GOT3 (cell line): ENCODE measurements around the gene MEN1.
"Not testable (repeated sequence)": the region's sequence is repeated elsewhere in the genome, so short reads cannot be mapped to it uniquely, and the experiment has no call there.

Experiments used
- DNase-seq: peaks from one replicate; lab custom pipeline; 2025; ENCODE audit warnings: mixed read lengths; lab: John Stamatoyannopoulos, UW

The MEN1 gene

DNA sequence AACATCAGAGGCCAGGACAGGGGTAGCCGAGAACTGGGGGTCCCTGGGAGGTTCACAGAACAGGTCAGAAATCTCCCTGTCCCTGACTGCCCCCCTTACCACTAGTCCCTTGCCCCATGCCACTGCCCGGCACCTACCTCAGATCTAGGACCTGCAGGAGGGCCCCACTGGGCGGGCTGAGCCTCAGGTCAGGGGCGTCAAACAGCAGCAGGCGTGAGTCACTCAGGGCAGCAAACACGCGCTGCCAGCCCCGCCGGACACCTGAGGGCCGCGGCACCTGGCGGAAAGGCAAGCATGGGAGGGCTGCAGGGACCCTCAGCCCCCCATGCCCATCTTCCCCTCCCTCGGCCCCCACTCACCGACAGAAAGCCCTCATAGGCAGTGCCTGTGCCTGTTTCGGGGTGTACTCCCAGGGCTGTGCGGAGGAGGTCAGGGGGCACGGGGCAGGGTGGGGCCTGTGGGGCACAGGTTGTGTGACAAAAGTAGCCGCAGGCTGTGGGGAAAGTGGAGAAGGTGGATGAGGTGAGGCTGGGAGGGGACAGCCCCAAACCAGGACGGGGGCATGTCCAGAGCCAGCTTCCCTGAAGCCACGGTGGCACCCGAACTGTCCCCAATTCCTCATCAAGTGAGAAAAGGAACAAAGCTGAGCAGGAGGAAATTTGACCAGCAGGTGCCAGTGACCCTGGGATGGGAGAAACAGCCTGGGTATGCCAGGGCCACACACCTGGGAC is 22.3 kb upstream of the MEN1 start:
- no peak for DNase-seq

DNA sequence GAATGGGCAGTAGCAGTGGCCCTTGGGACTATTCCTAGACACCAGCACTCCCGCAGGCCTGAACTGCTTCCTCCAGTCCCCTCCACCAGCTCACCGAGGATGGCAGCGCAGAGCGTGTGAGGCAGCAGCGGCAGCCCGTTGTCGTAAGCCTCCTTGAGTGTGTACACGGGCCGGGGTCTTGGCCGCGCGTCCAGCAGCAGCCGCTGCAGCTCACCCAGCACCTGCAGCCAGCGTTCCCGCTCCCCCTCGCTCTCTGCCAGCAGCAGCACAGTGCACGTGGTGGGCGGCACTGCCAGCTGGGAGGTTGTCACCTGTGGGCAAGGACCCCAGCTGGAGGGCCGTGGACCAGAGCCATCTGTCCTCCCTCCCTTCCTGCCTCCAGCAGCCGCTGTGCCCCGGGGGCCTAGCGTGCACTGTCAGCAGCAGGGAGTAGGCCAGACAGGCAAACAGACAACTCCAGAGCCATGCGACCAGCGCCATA is 21.1 kb upstream of the MEN1 start:
- no peak for DNase-seq

GRCh38 chr11:64829536-64830251 is 19.3 kb upstream of the MEN1 start:
- DNase-seq, result no peak

- no peak for DNase-seq
Measured at GRCh38 chr11:64827451-64827839, 17.1 kb upstream of the MEN1 start.

GRCh38 chr11:64826578-64827450 is 16.5 kb upstream of the MEN1 start:
- no peak for DNase-seq

- no peak for DNase-seq
Measured at GRCh38 chr11:64826062-64826461, 15.7 kb upstream of the MEN1 start.

DNA sequence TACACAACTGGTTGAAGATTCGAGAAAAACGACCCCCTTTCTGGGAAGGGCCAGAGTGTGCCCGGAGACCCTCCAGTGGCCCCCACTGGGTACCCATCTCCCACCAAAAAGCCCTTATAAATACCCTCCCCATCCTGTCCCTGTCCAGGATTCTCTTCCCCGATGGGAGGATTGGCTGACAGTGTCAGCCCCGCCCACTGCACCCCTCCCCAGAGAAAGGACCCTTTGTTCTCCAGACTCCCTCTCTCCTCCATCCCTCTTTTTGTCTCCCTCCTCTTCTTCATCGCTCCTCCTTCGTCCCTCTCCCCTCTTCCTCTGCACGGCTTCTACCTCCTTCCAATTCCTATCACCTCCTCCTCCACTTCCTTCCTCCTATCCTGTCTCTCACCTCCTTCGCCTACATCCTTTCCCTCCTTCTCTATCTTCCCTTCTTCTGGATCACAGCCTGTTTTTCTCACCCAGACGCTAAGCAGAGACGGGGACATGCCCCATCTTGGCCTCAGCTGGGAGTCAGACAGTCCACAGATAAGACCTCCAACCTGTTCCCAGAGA is 13.3 kb upstream of the MEN1 start:
- no peak for DNase-seq

DNA sequence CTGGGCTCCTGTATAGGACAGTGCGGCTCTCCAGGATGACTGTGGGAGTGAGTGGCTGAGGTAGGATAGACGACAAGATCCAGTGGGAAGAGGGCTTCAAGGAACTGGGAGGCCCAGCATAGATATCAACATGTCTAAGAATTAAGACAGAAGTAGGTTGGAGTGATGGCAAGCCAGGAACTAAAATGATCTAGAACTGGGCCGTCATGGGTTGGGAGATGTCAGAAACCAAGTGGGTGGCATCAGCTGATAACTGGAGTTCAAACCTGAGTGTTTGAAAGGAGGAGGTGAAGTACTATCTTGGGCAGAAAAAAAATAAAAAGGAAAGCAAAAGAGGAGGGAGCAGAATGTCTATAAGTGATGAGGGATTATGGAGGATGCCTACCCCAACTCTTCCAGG is 7.1 kb upstream of the MEN1 start:
- DNase-seq, result no peak

DNA sequence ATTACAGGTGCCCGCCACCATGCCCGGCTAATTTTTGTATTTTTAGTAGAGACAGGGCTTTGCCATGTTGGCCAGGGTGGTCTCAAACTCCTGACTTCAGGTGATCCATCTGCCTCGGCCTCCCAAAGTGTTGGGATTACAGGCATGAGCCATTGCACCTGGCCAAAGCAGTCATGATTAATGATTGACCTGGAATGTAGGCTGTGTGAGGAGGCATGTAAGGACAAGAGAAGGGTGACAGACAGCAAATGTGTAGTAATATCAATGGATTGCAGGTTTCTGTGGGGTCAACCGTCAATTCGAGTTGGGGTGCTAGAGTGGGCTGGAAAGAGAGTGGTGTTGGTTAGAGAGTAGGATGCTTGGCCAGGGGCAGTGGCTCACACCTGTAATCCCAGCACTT is 5.1 kb upstream of the MEN1 start:
- DNase-seq, result not testable (repeated sequence)

- DNase-seq, result no peak
Measured at GRCh38 chr11:64814712-64815187, 4.4 kb upstream of the MEN1 start.

- DNase-seq, result no peak
Measured at GRCh38 chr11:64813826-64814225, 3.5 kb upstream of the MEN1 start.

DNA sequence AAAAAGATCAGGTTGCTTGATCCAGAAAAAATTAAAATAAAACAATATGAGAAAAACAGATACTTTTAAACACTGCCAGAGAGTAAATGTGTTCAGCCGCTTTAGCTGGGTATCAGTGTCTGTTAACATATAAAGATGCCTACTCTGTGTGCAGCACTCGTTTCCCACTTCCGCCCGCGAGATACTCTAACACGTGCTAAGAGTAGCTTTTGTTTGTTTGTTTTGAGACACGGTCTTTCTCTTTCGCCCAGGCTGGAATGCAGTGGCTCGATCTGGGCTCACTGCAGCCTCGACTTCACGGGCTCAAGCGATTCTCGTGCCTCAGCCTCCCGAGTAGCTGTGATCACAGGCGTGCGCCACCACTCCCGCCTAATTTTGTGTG is 531 bp upstream of the MEN1 start:
- DNase-seq, result no peak

- no peak for DNase-seq
Measured at GRCh38 chr11:64809781-64810241, 540 bp downstream of the MEN1 start.

DNA sequence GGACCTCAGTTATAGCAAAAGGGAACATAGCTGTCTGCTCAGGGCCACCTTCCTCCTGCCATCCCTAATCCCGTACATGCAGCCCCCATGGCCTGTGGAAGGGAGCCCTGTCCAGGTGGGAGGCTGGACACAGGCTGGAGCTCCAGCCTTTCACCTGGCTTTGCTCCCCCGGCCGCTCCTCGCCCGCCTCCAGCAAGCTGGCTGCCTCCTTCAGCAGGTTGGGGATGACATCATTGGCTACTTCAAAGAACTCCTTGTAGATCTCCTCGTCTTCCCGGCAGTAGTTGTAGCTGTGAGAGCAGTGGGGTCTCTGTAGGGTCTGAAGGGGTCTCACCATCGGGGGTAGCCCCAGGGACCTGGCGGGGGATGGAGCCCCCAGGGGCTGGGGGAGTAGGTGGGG is 4.9 kb downstream of the MEN1 start:
- no peak for DNase-seq

DNA sequence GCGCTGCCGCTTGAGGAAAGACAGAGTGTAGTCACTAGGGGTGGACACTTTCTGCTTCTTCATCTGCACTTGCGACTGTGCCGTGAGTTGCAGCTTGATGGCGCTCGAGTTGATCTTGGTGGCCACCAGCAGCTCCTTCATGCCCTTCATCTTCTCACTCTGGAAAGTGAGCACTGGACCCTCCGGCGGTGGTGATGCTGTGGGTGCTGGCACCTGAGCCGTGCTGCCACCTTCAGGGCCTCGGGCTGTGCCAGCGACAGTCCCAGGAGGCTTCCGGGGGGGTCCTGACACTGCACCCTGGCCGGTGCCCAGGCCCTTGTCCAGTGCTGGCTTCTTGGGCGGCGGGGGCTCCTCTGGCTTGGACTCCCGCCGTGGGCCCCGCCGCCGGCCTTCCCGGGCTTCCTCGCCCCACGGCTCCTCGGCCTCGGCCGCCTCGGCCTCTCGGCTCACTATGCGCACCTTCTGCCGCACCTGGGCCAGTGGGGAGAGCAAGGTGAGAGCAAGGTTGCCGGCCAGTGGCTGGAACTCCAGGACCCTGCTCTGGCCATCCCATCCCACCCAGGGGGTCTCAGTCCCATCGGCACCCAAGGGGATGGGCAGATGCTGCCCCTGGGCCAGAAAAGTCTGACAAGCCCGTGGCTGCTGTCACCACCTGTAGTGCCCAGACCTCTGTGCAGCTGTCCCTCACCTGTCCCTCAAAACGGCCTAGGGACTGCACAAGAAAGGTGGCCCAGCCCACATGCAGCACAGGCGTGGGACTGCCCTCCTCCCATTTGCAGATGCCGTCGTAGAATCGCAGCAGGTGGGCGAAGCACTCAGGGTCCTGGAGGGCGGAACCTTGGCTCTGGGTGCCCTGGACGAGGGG is 5.8 kb downstream of the MEN1 start:
- DNase-seq, result no peak

- no peak for DNase-seq
Measured at GRCh38 chr11:64803846-64804345, 6.5 kb downstream of the MEN1 start.

DNA sequence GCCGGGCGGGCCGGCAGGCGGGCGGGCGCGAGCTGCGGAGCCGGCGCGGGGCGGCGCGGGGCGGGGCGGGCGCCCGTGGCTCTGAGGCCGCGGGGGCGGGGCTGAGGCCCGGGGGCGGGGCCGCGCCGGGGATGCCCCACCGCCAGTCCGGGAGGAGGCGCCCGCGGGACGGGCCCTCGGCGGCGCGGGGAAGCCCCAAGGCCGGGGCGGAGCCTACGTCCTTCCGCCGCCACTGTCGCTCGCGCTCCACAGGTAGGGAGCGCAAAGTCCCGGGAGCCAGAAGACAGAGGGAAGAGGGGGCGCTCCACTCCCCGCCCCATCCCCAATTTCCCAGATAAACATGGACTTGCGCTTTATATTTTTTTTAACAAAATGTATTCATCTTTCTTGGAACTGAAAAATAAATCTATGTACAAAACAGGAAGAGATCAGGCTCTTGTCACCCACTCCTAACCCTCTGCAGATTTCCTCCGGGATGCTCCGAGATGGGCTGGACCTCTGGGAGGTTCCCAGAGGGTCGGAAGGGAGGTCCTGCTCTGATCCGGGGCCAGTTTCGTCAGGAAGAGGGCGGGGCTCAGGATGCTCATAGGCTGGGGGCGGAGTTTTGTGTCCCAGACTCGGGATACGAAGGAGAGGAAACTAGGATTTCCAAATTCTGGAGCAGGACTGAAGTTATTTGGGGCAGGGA is 7.0 kb downstream of the MEN1 start, which contains the start of gene MAP4K2:
Gene MAP4K2 (minus strand): TSS at position 57 of the 688 bp plus-strand sequence. CDS start 65 bp downstream, outside the sequence.
- peak; percentile 21 for DNase-seq

DNA sequence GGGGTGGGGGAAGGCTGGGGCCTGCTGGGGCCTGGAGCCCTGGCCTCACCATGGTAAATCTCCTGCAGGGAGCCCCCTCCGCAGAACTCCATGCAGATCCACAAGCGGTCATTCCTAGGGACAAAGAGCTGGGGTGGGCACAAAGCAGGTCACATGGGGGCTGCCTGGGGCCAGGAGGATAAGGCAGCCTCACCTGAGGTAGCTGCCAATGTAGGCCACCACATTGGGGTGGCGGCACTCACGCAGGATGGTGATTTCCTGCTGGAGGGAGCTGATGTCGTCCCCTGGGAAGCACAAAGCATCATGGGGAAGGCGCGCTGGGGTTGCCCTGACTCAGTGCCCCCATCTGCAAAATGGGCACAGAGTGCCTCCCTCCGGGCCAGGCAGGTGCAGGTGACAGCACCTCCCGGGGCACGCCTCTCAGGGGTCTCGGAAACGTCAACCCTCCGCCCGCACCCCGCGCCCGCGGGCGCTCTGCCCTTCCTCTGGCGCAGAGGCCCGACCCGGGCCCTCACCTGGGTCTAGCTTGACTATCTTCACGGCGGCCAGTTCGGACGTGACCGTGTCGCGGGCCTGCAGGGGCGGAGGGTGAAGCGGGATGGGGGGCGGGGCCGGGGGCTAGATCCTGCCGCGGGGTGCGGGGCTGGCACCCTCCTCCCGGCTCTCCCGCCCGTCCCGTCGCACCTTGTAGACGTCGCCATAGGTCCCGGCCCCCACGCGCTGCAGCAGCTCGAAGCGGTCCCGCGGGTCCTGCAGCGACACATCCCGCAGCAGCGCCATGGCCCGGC is 7.8 kb downstream of the MEN1 start:
- no peak for DNase-seq
